K562 (cell line): ENCODE results near the gene MUSTN1. TPM values are rescaled to one million over a fixed set of nuclear protein-coding genes. Genes with fewer than 3 reads are reported as not detected.
A peak's percentile ranks its signal among the peaks of the same experiment; 100 is the strongest.

Source experiments
- ARID1B ChIP-seq: fragments of 450-650 bp; IDR thresholded peaks from 2 replicates; pipeline ENCODE4 v1.6.1; 2016; ENCODE audit warnings: antibody characterized with exemption, mild to moderate bottlenecking, inconsistent platforms
- BACH1 ChIP-seq: fragments of 200-800 bp; sonication (Bioruptor generic); IDR thresholded peaks from 2 replicates; pipeline ENCODE4 v1.6.1; 2016; ENCODE audit warnings: missing genetic modification characterization, missing compliant biosample characterization
- C11orf30 ChIP-seq: fragments of 450-650 bp; IDR thresholded peaks from 2 replicates; pipeline ENCODE4 v1.6.1; 2016; ENCODE audit warnings: low read depth, mild to moderate bottlenecking
- CAMTA2 ChIP-seq: fragments of 250-450 bp; sonication (Bioruptor Pico); conservative IDR thresholded peaks from 2 replicates; pipeline ENCODE4 v1.5.1; 2022
- EP300 ChIP-seq: IDR thresholded peaks from 2 replicates; pipeline ENCODE4 v1.6.1; 2012; ENCODE audit warnings: low read length, improper control_type of control experiment
- SMARCA4 ChIP-seq: fragments of 450-650 bp; IDR thresholded peaks from 2 replicates; pipeline ENCODE4 v1.6.1; 2016
- ZNF316 ChIP-seq: fragments of 450-650 bp; IDR thresholded peaks from 2 replicates; pipeline ENCODE4 v1.6.1; 2016
- polyA plus RNA-seq, 8 experiments: library from polyadenylated mRNA; depleted of rRNA in 4 of 8; stranded (reverse) in 5 of 8; unstranded in 3 of 8; fragments of >200 nt; fragmentation: Nextera tagmentation in 2 of 8; fragmentation: Illumina TruSeq in 1 of 8; extraction: Ambion mirVana in 2 of 8; extraction: Trizol in 1 of 8; gene quantifications; 2 replicates each; pipeline versions ENCODE4 v1.2.1 to v1.2.3, GENCODE V29; 2011 to 2014; ENCODE audit warnings: inconsistent platforms in 1 of 8, missing spikeins in 1 of 8
- total RNA-seq, 7 experiments: library from RNA; depleted of rRNA in 6 of 7; stranded (reverse); fragments of >200 nt in 6 of 7; fragmentation: Illumina TruSeq in 2 of 7; extraction: Trizol in 2 of 7; gene quantifications; 2 replicates each; pipeline versions ENCODE4 v1.2.1 to v1.2.3, GENCODE V29; 2011 to 2021; ENCODE audit warnings: low replicate concordance in 1 of 7
- TF ChIP-seq, protein P1 (sequence below), 2 experiments: fragments of 450-650 bp in 1 of 2; sonication (generic) in 1 of 2; formaldehyde crosslinking in 1 of 2; IDR thresholded peaks in 1 of 2; conservative IDR thresholded peaks in 1 of 2; 2 replicates each; pipeline versions ENCODE4 v1.6.1 to v1.8.1; 2016 to 2023; ENCODE audit warnings: mild to moderate bottlenecking in 2 of 2, moderate library complexity in 2 of 2, inconsistent platforms in 1 of 2, missing genetic modification reagents in 1 of 2
- TF ChIP-seq, protein P2 (sequence below): fragments of 450-650 bp; formaldehyde crosslinking; IDR thresholded peaks from 2 replicates; pipeline ENCODE4 v1.4.0; 2022; ENCODE audit warnings: mild to moderate bottlenecking, moderate library complexity

Gene MUSTN1
- total and polyA plus RNA-seq, 9 of the 15 experiments (the other 6 are each of a cell fraction or from before 2014, with no cell fraction given): 0.15 to 0.78 (median 0.44) TPM; not detected in 4

DNA sequence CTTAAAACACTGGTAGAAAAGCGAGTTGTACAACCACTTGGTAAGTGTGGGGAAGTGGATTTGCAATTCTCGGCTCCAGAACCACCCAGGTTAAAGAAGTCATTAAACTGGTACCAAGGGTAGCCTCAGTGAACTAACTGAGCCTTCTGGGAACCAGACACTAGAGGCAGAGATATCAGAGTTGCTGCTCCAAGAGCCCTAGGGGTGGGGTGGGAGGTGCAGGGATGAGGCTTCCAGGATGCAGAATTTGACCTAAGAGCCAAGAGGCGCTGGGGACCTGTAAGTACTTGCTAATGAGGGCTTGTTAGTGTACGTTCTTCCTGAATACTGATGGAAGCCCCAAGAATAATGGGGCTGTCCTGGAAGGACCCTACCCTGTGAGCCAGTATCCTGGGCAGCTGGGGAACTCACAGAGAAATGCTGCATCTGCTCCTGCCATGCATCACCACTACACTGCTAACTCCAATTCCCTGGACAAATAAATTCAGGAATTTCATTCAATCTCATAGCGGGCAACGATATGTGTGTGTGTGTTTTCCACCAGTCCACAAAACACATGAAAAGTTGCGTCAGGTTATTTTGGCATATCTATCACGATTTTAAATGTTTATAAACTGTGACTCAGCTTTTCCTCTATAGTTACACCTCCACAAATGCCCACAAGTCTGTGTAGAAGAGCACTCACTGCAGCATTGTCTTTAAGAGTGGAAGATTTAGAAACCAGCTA lies 38.8 kb upstream of the MUSTN1 start (continued):
- TF ChIP-seq CAMTA2 (CRISPR knock-in tag) (no peak), EP300 (peak; percentile 11; the same call in 1 of the 2 replicates), ARID1B (peak; percentile 36; the same call in 1 of the 2 replicates), SMARCA4 (peak; percentile 33; the same call in 1 of the 2 replicates), ZNF316 (peak; percentile 89), BACH1 (tag) (peak; percentile 82), C11orf30 (peak; percentile 84)
- TF ChIP-seq, protein P1, sequence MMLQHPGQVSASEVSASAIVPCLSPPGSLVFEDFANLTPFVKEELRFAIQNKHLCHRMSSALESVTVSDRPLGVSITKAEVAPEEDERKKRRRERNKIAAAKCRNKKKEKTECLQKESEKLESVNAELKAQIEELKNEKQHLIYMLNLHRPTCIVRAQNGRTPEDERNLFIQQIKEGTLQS (IDR thresholded peaks at IDR 0.05): peak; percentile 64; the same call in 1 of the 2 replicates
- TF ChIP-seq, protein P1 (CRISPR knock-in tag; conservative IDR thresholded peaks at IDR 0.05): no peak
- TF ChIP-seq, protein P2, sequence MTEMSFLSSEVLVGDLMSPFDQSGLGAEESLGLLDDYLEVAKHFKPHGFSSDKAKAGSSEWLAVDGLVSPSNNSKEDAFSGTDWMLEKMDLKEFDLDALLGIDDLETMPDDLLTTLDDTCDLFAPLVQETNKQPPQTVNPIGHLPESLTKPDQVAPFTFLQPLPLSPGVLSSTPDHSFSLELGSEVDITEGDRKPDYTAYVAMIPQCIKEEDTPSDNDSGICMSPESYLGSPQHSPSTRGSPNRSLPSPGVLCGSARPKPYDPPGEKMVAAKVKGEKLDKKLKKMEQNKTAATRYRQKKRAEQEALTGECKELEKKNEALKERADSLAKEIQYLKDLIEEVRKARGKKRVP (CRISPR knock-in tag): peak; percentile 21; the same call in 1 of the 2 replicates
- TF ChIP-seq, all 486 proteins: peak for 20
